Neural cell (in vitro differentiated cells): ENCODE measurements around the gene GJD2.

Experiments
- EP300 ChIP-seq: fragments of 450-650 bp; conservative IDR thresholded peaks from 2 replicates; pipeline ENCODE4 v1.6.1; 2014; ENCODE audit warnings: antibody characterized with exemption, mild to moderate bottlenecking, moderate library complexity; ENCODE audit not compliant: poor library complexity, severe bottlenecking
- EZH2 ChIP-seq: fragments of 200-600, 300-800 bp; shearing (Covaris generic), sonication (generic); IDR thresholded peaks from 2 replicates; pipeline ENCODE4 v1.6.1; 2014; ENCODE audit warnings: antibody characterized with exemption, low read length, borderline replicate concordance, mild to moderate bottlenecking; ENCODE audit not compliant: insufficient read depth, poor library complexity, severe bottlenecking
- MXI1 ChIP-seq: fragments of 450-650 bp; conservative IDR thresholded peaks from 2 replicates; pipeline ENCODE4 v1.6.1; 2014; ENCODE audit warnings: antibody characterized with exemption, mild to moderate bottlenecking; ENCODE audit not compliant: poor library complexity, severe bottlenecking
- POLR2AphosphoS5 ChIP-seq: IDR thresholded peaks from 2 replicates; pipeline ENCODE4 v1.6.1; 2012
- RAD21 ChIP-seq: fragments of 450-650 bp; conservative IDR thresholded peaks from 2 replicates; pipeline ENCODE4 v1.6.1; 2014; ENCODE audit warnings: antibody characterized with exemption, mild to moderate bottlenecking, moderate library complexity
- REST ChIP-seq: IDR thresholded peaks from 2 replicates; pipeline ENCODE4 v1.6.1; 2012; ENCODE audit warnings: borderline replicate concordance
- SMC3 ChIP-seq: fragments of 450-650 bp; conservative IDR thresholded peaks from 2 replicates; pipeline ENCODE4 v1.6.1; 2014; ENCODE audit warnings: antibody characterized with exemption, mild to moderate bottlenecking, moderate library complexity; ENCODE audit not compliant: poor library complexity
- TAF1 ChIP-seq: IDR thresholded peaks from 2 replicates; pipeline ENCODE4 v1.6.1; 2012; ENCODE audit warnings: low read depth
- TF ChIP-seq, protein P1 (sequence below): fragments of 450-650 bp; IDR thresholded peaks from 2 replicates; pipeline ENCODE4 v1.5.1; 2014; ENCODE audit warnings: antibody characterized with exemption, mild to moderate bottlenecking, moderate library complexity; ENCODE audit not compliant: poor library complexity, severe bottlenecking

- TF ChIP-seq, protein P1, sequence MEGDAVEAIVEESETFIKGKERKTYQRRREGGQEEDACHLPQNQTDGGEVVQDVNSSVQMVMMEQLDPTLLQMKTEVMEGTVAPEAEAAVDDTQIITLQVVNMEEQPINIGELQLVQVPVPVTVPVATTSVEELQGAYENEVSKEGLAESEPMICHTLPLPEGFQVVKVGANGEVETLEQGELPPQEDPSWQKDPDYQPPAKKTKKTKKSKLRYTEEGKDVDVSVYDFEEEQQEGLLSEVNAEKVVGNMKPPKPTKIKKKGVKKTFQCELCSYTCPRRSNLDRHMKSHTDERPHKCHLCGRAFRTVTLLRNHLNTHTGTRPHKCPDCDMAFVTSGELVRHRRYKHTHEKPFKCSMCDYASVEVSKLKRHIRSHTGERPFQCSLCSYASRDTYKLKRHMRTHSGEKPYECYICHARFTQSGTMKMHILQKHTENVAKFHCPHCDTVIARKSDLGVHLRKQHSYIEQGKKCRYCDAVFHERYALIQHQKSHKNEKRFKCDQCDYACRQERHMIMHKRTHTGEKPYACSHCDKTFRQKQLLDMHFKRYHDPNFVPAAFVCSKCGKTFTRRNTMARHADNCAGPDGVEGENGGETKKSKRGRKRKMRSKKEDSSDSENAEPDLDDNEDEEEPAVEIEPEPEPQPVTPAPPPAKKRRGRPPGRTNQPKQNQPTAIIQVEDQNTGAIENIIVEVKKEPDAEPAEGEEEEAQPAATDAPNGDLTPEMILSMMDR, result no peak
- TF ChIP-seq POLR2AphosphoS5, result no peak
- TF ChIP-seq EZH2, result no peak
- TF ChIP-seq TAF1, result no peak
- no peak for TF ChIP-seq EP300
- no peak for TF ChIP-seq REST
- no peak for TF ChIP-seq SMC3
- TF ChIP-seq RAD21, result no peak
- no peak for TF ChIP-seq MXI1
Measured at GRCh38 chr15:34802371-34802770, 47.6 kb upstream of the GJD2 start.
